Dedifferentiated amniotic fluid mesenchymal stem cell (primary cell): Measurements from ENCODE around the gene TC2N.
"Not testable (repeated sequence)": the region's sequence is repeated elsewhere in the genome, so short reads cannot be mapped to it uniquely, and the experiment has no call there.

Source experiments
- DNase-seq: peaks from one replicate; pipeline ENCODE4 v3.0.0-alpha.2; 2016; ENCODE audit errors: extremely low spot score

The TC2N gene

GRCh38 chr14:91867316-91867988 is at the start of gene TC2N:
TSS of gene TC2N (minus strand) at chr14:91867536. CDS start at chr14:91813769, 53,767 bp downstream.
- no peak for DNase-seq

- no peak for DNase-seq
Observed at GRCh38 chr14:91912035-91912434, 44.7 kb upstream of the TC2N start.

- no peak for DNase-seq
Observed at GRCh38 chr14:91911474-91912032, 44.2 kb upstream of the TC2N start.

- DNase-seq: no peak
Observed at GRCh38 chr14:91910196-91910595, 42.9 kb upstream of the TC2N start.

- no peak for DNase-seq
Observed at GRCh38 chr14:91906374-91906773, 39.0 kb upstream of the TC2N start.

- DNase-seq: no peak
Observed at GRCh38 chr14:91904956-91905645, 37.8 kb upstream of the TC2N start.

GRCh38 chr14:91904483-91904882 is 37.1 kb upstream of the TC2N start:
- DNase-seq: no peak

- no peak for DNase-seq
Observed at GRCh38 chr14:91903070-91903469, 35.7 kb upstream of the TC2N start.

GRCh38 chr14:91902336-91902735 is 35.0 kb upstream of the TC2N start:
- no peak for DNase-seq

- no peak for DNase-seq
Observed at GRCh38 chr14:91901449-91902226, 34.3 kb upstream of the TC2N start.

GRCh38 chr14:91899806-91900205 is 32.5 kb upstream of the TC2N start:
- no peak for DNase-seq

- DNase-seq: no peak
Observed at GRCh38 chr14:91899213-91899612, 31.9 kb upstream of the TC2N start.

GRCh38 chr14:91898372-91898771 is 31.0 kb upstream of the TC2N start:
- DNase-seq: no peak

- not testable (repeated sequence) for DNase-seq
Observed at GRCh38 chr14:91897716-91898115, 30.4 kb upstream of the TC2N start.

GRCh38 chr14:91897106-91897701 is 29.9 kb upstream of the TC2N start:
- peak; percentile 72 for DNase-seq

GRCh38 chr14:91896419-91896818 is 29.1 kb upstream of the TC2N start:
- DNase-seq: no peak

- DNase-seq: no peak
Observed at GRCh38 chr14:91893669-91894068, 26.3 kb upstream of the TC2N start.

- no peak for DNase-seq
Observed at GRCh38 chr14:91893007-91893406, 25.7 kb upstream of the TC2N start.

- no peak for DNase-seq
Observed at GRCh38 chr14:91891721-91892220, 24.4 kb upstream of the TC2N start.

- DNase-seq: no peak
Observed at GRCh38 chr14:91891101-91891500, 23.8 kb upstream of the TC2N start.

- no peak for DNase-seq
Observed at GRCh38 chr14:91890291-91890749, 23.0 kb upstream of the TC2N start.
